Fibroblast of lung (primary cell): ENCODE results near the gene SESN2.

ENCODE experiments used
- CTCF ChIP-seq, 2 donors: IDR thresholded peaks in 1 of 2; conservative IDR thresholded peaks in 1 of 2; 1 replicate in 1 of 2; 2 replicates in 1 of 2; pipeline ENCODE4 v1.5.1; 2011 to 2012; ENCODE audit warnings: low read length in 2 of 2, control low read depth in 1 of 2, inconsistent platforms in 1 of 2, low read depth in 1 of 2, mild to moderate bottlenecking in 1 of 2
- EZH2 ChIP-seq: IDR thresholded peaks from 2 replicates; pipeline ENCODE4 v1.5.1; 2012; ENCODE audit warnings: low read length, control low read depth, mild to moderate bottlenecking; ENCODE audit errors: missing control alignments

DNA sequence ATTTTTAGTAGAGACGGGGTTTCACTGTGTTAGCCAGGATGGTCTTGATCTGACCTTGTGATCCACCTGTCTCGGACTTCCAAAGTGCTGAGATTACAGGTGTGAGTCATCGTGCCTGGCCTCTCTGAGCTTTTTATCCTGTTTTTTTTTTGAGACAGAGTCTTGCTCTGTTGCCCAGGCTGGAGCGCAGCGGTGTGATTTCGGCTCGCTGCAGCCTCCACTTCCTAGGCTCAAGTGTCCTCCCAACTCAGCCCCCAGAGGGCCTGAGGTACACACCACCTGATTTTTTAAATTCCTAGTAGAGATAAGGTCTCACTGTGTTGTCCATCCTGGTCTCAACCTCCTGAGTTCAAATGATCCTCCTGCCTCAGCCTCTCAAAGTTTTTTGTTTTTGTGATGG, 20.4 kb downstream of the SESN2 start:
- TF ChIP-seq CTCF (conservative IDR thresholded peaks at IDR 0.05 in 1 of 2, IDR thresholded peaks at IDR 0.05 in 1 of 2; ENCODE audit: low read depth in 1 of 2, low read length in 2 of 2) (no peak), EZH2 (no peak)
